ENCODE results near the gene ARFGAP1.

ARFGAP1 gene

GRCh38 chr20:63261060-63261794 lies 11.4 kb upstream of the ARFGAP1 start:
- DNase-seq = no peak

GRCh38 chr20:63261795-63262528 lies 10.7 kb upstream of the ARFGAP1 start:
- DNase-seq = no peak

- no peak for DNase-seq
Measured at GRCh38 chr20:63262836-63263235, 9.8 kb upstream of the ARFGAP1 start.

- DNase-seq = no peak
Measured at GRCh38 chr20:63264000-63264399, 8.6 kb upstream of the ARFGAP1 start.

GRCh38 chr20:63264519-63264918 lies 8.1 kb upstream of the ARFGAP1 start:
- DNase-seq = no peak

GRCh38 chr20:63265891-63266515 lies 6.6 kb upstream of the ARFGAP1 start:
- DNase-seq = no peak

- no peak for DNase-seq
Measured at GRCh38 chr20:63267691-63268090, 4.9 kb upstream of the ARFGAP1 start.

- no peak for DNase-seq
Measured at GRCh38 chr20:63268256-63268655, 4.4 kb upstream of the ARFGAP1 start.

- no peak for DNase-seq
Measured at GRCh38 chr20:63268671-63269439, 3.8 kb upstream of the ARFGAP1 start.

GRCh38 chr20:63269724-63270123 lies 2.9 kb upstream of the ARFGAP1 start:
- DNase-seq = no peak

GRCh38 chr20:63270606-63271325 lies 1.8 kb upstream of the ARFGAP1 start:
- DNase-seq = no peak

- no peak for DNase-seq
Measured at GRCh38 chr20:63273059-63273579, 506 bp downstream of the ARFGAP1 start.

- no peak for DNase-seq
Measured at GRCh38 chr20:63273635-63274380, 1.2 kb downstream of the ARFGAP1 start.

- DNase-seq = no peak
Measured at GRCh38 chr20:63274381-63275228, 2.0 kb downstream of the ARFGAP1 start.

GRCh38 chr20:63275825-63276224 lies 3.2 kb downstream of the ARFGAP1 start:
- DNase-seq = no peak

GRCh38 chr20:63276956-63277355 lies 4.3 kb downstream of the ARFGAP1 start:
- no peak for DNase-seq

GRCh38 chr20:63277466-63278272 lies 5.1 kb downstream of the ARFGAP1 start:
- no peak for DNase-seq

- DNase-seq = no peak
Measured at GRCh38 chr20:63278661-63279060, 6.0 kb downstream of the ARFGAP1 start.

GRCh38 chr20:63279931-63280330 lies 7.3 kb downstream of the ARFGAP1 start:
- DNase-seq = no peak

GRCh38 chr20:63280371-63280770 lies 7.8 kb downstream of the ARFGAP1 start:
- DNase-seq = no peak
